Measurements from ENCODE around the gene CAMTA1.

CAMTA1 gene

DNA sequence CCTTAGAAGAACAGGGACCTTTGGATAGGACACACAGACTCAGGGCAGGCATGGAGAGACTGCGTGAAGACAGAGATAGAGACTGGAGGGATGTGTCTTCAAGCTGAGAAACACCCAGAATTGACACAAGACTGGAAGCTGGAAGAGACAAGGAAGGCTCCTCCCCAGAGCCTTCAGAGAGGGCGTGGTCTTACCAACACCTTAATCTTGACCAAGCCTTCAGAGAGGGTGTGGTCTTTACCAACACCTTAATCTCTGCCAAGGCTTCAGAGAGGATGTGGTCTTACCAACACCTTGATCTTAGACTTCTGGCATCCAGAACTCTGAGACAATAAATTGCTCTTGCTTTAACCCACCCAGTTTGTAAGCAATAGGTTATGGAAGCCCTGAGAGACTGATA lies 504.4 kb downstream of the CAMTA1 start:
- H3K4me3 ChIP-seq (ENCODE audit: low read depth, low read length): no peak overlapping the region
- no peak for DNase-seq (ENCODE audit: low read depth)
- TF ChIP-seq, protein P1, sequence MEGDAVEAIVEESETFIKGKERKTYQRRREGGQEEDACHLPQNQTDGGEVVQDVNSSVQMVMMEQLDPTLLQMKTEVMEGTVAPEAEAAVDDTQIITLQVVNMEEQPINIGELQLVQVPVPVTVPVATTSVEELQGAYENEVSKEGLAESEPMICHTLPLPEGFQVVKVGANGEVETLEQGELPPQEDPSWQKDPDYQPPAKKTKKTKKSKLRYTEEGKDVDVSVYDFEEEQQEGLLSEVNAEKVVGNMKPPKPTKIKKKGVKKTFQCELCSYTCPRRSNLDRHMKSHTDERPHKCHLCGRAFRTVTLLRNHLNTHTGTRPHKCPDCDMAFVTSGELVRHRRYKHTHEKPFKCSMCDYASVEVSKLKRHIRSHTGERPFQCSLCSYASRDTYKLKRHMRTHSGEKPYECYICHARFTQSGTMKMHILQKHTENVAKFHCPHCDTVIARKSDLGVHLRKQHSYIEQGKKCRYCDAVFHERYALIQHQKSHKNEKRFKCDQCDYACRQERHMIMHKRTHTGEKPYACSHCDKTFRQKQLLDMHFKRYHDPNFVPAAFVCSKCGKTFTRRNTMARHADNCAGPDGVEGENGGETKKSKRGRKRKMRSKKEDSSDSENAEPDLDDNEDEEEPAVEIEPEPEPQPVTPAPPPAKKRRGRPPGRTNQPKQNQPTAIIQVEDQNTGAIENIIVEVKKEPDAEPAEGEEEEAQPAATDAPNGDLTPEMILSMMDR (IDR thresholded peaks at IDR 0.05; ENCODE audit: control insufficient read depth, extremely low read depth, insufficient read depth): no peak

DNA sequence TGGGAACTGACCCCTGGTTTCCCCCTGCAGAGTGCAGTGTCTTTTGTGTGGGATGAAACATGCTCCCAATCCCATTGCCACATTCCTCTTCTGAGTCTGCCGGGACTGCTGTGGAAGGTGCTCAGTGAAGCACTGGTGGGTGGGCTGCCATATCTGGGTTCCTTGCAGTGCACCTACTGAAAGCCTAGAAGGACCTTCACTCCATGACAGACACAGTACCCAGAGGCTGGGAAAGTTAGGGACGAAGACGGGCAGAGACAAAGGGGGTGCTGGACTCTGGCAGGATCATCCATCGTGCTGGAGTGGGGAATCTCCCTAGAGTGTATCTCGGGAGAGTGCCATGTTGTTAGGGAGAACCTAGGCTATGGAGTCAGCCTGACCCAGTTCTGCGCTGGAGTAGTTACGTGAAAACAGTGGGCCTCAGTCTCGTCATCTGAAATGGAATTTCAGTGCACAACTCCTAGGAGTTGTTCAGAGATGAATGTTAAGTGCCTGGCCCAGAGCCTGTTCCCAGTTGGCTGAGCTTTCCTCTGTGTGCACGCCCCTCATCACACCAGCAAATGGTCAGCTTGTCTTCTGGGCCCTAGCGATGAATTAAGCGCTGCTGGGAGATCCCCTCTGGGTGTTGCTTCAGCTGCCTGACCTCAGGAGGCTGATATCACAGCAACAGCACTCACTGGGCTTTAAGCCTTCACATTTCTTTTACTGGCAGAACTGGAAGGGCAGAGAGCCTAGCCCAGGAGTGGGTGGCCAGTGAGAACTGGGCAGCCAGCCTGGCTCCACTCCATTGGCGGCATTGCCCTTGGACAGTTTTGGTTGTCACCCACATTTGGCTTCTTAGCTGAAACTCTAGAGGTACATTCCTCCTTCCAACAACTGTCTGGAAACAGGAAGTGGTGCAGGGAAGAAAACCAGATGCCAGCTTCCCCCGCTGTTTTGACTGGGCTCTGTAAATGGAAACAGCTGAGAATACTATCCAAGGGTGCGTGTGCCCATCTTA lies 506.0 kb downstream of the CAMTA1 start:
- H3K4me3 ChIP-seq (ENCODE audit: low read depth, low read length): no peak overlapping the region
- no peak for DNase-seq (ENCODE audit: low read depth)
- TF ChIP-seq, protein P1 (IDR thresholded peaks at IDR 0.05; ENCODE audit: control insufficient read depth, extremely low read depth, insufficient read depth): no peak

DNA sequence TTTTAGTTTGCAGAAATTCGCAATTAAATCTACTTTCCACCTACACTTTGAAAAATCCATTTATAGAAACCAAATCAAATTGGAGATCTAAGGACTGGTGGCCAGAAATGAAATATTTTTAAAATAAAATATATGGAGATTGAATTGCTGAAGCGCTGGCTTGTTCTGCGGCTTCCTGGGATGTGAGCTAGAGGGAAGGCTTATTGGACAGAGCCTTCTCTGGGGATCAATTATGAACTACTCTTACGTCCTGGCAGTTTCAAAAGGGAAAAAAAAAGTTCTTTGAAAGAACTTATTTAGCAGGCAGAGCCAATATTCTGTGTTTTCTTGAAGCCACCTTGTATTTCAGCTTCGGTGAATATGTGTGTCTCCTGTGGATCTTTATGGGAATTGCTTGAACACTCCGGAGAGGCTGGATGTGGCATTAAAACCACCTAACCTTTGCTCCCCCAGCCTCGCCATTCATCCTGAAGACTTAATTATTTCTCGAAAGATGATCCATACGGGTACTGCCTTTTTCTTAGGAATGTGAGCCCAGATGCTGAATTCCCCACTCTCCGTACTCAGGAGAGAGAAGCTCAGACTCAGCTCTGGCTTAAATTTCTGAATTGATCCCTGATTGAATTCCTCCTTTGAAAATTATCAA lies 506.9 kb downstream of the CAMTA1 start:
- no peak for DNase-seq (ENCODE audit: low read depth)
- TF ChIP-seq, protein P1 (IDR thresholded peaks at IDR 0.05; ENCODE audit: control insufficient read depth, extremely low read depth, insufficient read depth): no peak
- no peak overlapping the region for H3K4me3 ChIP-seq (ENCODE audit: low read depth, low read length)

DNA sequence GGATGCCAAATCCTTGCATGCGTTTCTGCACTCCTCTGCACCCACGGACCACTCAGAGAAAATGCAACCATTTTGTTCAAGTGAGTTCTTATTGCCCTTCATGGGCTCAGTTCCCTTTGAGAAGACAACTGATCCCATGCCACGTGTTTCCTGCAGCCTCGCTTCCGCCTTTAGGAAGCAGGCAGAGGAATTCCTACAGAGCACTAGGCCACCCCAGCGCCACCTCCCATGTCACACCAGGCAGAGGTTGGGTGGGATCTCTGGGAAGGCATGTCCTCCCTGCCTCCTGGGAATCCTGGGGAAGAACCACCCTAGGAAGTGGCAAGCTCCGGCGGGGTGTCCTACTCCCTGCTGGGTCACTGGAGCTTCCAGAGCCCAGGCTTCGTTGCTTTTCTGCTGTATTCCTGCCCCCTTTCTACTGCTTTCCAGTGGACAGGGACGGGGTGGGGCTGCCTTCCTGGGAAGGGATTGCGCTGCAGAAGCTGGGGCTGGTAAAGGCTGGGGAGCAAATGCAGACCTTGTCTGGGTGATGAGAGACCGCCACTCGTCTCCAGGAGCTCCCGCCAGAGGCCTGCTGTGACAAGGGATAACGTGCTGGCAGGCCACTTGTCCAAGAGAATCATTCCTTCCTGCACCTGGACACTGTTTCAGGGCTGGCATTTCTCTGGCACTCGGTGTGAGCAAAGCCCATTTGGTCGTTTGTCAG lies 507.6 kb downstream of the CAMTA1 start:
- no peak overlapping the region for H3K4me3 ChIP-seq (ENCODE audit: low read depth, low read length)
- TF ChIP-seq, protein P1 (IDR thresholded peaks at IDR 0.05; ENCODE audit: control insufficient read depth, extremely low read depth, insufficient read depth): no peak
- no peak for DNase-seq (ENCODE audit: low read depth)

DNA sequence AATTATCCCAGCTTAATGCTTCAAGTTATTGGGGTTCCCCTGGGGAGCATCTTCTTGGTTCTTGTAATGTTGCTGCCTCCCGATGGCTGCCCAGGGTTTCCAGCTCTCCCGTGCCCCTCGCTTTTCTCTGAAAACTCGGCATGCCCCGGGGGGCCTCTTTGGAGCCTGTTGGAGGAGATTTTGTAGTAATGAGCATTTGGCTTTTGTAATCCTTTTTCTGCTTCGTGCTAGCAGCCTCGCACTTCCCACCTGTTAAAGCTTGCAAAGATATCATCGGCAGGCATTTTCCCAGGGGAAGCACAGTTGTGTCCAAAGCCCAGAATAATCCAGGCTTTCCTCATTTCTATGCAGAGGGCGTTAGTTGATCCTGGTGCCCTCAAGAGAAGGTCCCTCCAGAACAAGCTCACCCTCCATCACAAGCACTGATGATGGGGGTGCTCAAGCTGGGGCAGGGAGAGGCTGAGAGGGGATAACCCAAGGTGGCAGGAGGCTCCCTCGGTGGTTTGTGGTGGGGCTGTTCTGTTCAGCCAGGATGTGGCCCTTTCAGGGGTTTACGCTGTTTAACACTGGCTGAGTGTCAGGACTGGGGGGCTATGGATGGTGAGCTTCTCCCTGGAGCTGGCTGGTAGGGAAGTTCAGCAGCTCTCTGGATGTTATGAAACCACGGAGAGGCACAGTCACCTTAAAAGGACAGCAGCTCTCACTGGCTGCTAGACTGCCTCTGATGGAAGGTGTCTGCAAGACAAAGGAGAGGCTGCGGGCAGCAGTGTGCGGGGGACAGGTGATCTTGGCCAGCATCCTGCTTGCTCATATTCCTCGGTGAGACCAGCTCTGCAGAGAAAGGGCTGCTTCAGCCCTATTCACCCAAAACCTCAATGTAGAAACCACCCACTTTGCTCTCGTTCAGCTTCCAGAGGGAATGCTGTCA lies 508.7 kb downstream of the CAMTA1 start:
- no peak for DNase-seq (ENCODE audit: low read depth)
- TF ChIP-seq, protein P1 (IDR thresholded peaks at IDR 0.05; ENCODE audit: control insufficient read depth, extremely low read depth, insufficient read depth): no peak
- H3K4me3 ChIP-seq (ENCODE audit: low read depth, low read length): no peak overlapping the region

DNA sequence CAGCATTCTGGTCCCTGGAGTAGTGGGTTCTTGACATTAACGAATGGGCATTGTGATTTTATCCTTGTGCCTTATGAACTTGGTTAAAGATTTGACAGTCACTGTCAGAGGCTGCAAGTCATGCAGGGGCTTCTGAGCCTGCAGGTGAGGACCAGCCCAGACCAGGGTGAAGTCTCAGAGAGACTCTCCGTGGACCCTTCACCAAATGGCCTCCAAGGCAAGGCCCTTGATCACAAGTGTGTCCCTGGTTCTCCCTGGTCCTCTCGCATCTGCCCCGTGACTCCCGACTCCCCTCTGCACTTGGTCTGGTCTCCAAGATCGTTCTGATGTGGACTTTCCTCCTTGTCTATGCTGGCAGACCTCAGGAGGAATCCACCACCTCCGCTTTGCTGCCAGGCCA lies 509.4 kb downstream of the CAMTA1 start:
- H3K4me3 ChIP-seq (ENCODE audit: low read depth, low read length): no peak overlapping the region
- TF ChIP-seq, protein P1 (IDR thresholded peaks at IDR 0.05; ENCODE audit: control insufficient read depth, extremely low read depth, insufficient read depth): no peak
- no peak for DNase-seq (ENCODE audit: low read depth)
